CD8-positive, alpha-beta memory T cell (primary cell): ENCODE results near the gene RPP40. TPM values are rescaled to one million over a fixed set of nuclear protein-coding genes. Genes with fewer than 3 reads are reported as not detected.
A peak's percentile ranks its signal among the peaks of the same experiment; 100 is the strongest.
"Not testable (repeated sequence)": the region's sequence is repeated elsewhere in the genome, so short reads cannot be mapped to it uniquely, and the experiment has no call there.

Experiments used
- CTCF ChIA-PET: fragments of 350-600 bp; sonication (Branson Sonifier 250); formaldehyde crosslinking; loops from one replicate; lab custom pipeline; 2021; ENCODE audit warnings: antibody characterized with exemption; lab: Charles Lee
- POLR2A ChIA-PET: fragments of 350-600 bp; sonication (Branson Sonifier 250); formaldehyde crosslinking; loops from one replicate; lab custom pipeline; 2021; ENCODE audit warnings: antibody characterized with exemption; lab: Charles Lee
- DNase-seq, 5 donors: peaks; one replicate each; pipeline versions ENCODE4 v3.0.0 to v3.0.0-alpha.2; 2020 to 2022; ENCODE audit warnings: mixed read lengths in 1 of 5
- H3K27ac ChIP-seq: one replicate; pipeline ENCODE4 v1.7.0; 2013; ENCODE audit warnings: low read depth, mild to moderate bottlenecking, low read length, moderate library complexity
- H3K27me3 ChIP-seq: 2 replicates; pipeline ENCODE4 v1.7.0; 2013; ENCODE audit warnings: low read length, mild to moderate bottlenecking; ENCODE audit not compliant: insufficient read depth, poor library complexity, severe bottlenecking
- H3K36me3 ChIP-seq: 2 replicates; pipeline ENCODE4 v1.7.0; 2013; ENCODE audit warnings: mild to moderate bottlenecking, low read length, moderate library complexity; ENCODE audit not compliant: insufficient read depth
- H3K4me1 ChIP-seq: 2 replicates; pipeline ENCODE4 v1.7.0; 2013; ENCODE audit warnings: mild to moderate bottlenecking, low read length, moderate library complexity; ENCODE audit not compliant: insufficient read depth
- H3K4me3 ChIP-seq: 2 replicates; pipeline ENCODE4 v1.7.0; 2013; ENCODE audit warnings: mild to moderate bottlenecking, low read length
- H3K9me3 ChIP-seq: 2 replicates; pipeline ENCODE4 v1.7.0; 2013; ENCODE audit warnings: mild to moderate bottlenecking, low read length
- H3K27ac Mint-ChIP-seq, 8 donors: one replicate each; pipeline ENCODE4 v1.8.0; 2020 to 2021; ENCODE audit warnings: mixed read lengths in 8 of 8, mild to moderate bottlenecking in 6 of 8, inconsistent platforms in 3 of 8, moderate library complexity in 3 of 8
- H3K27me3 Mint-ChIP-seq, 2 donors: one replicate each; pipeline ENCODE4 v1.8.0; 2020 to 2021; ENCODE audit warnings: mixed read lengths in 2 of 2, mild to moderate bottlenecking in 1 of 2, moderate library complexity in 1 of 2
- H3K36me3 Mint-ChIP-seq, 3 donors: one replicate each; pipeline ENCODE4 v1.8.0; 2020 to 2021; ENCODE audit warnings: mixed read lengths in 3 of 3, inconsistent platforms in 1 of 3, mild to moderate bottlenecking in 1 of 3
- H3K4me1 Mint-ChIP-seq, 3 donors: one replicate each; pipeline ENCODE4 v1.8.0; 2020 to 2021; ENCODE audit warnings: mixed read lengths in 3 of 3, inconsistent platforms in 1 of 3, mild to moderate bottlenecking in 1 of 3
- H3K4me3 Mint-ChIP-seq, 7 donors: one replicate each; pipeline ENCODE4 v1.8.0; 2020 to 2021; ENCODE audit warnings: mixed read lengths in 7 of 7, mild to moderate bottlenecking in 6 of 7, moderate library complexity in 4 of 7, inconsistent platforms in 2 of 7
- H3K9me3 Mint-ChIP-seq, 5 donors: one replicate each; pipeline ENCODE4 v1.8.0; 2020 to 2022; ENCODE audit warnings: mixed read lengths in 5 of 5, mild to moderate bottlenecking in 3 of 5, moderate library complexity in 2 of 5, inconsistent platforms in 1 of 5
- polyA plus RNA-seq: library from polyadenylated mRNA; unstranded; fragments of 300-500 nt; fragmentation: Illumina TruSeq; gene quantifications from one replicate; pipeline ENCODE4 v1.2.3, GENCODE V29; 2021
- total RNA-seq, 2 experiments: library from RNA; stranded (reverse); gene quantifications; one replicate each; pipeline ENCODE4 v1.2.3, GENCODE V29; 2021

Gene RPP40
- total and polyA plus RNA-seq, 3 experiments from 2014 or later, result 11.0 to 23.2 (median 20.6) TPM

DNA sequence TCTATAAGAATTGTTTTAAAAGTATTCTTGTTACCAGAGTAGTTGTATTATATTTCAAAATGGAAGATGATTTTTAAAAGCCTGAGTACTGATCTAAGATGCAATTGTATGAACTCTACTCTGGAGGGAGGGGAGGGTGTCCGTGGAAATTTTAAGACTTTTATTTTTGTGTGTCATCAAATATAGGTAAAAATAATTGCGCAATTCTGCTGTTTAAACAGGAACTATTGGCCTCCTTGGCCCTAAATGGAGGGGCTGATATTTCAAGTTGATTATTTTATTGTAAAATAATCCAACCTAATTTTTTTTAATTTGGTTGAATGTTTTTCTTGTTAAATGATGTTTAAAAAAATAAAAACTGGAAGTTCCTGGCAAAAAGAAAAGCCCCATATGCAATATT lies 38.1 kb upstream of the RPP40 start:
- Mint-ChIP-seq H3K4me3 (no peak overlapping the region), H3K4me1 (no peaks in the 10 kb centered on the region), H3K27me3 (peaks cover 0 to 3% of the 10 kb centered on the region in 2 donors), H3K36me3 (peaks cover 4 to 32% (median 6%) of the 10 kb centered on the region in 3 donors), H3K9me3 (peaks cover 0 to 3% (median 0%) of the 10 kb centered on the region in 5 donors), H3K27ac (peak overlapping the region in 1 of 8 donors; percentile 26)
- DNase-seq, result no peak
- ChIA-PET CTCF (no interaction called here), POLR2A (no interaction called here)
- Histone ChIP-seq H3K36me3 (no peaks in the 10 kb centered on the region), H3K4me1 (no peaks in the 10 kb centered on the region), H3K4me3 (no peak overlapping the region), H3K27me3 (no peaks in the 10 kb centered on the region), H3K27ac (no peak overlapping the region), H3K9me3 (no peaks in the 10 kb centered on the region)

DNA sequence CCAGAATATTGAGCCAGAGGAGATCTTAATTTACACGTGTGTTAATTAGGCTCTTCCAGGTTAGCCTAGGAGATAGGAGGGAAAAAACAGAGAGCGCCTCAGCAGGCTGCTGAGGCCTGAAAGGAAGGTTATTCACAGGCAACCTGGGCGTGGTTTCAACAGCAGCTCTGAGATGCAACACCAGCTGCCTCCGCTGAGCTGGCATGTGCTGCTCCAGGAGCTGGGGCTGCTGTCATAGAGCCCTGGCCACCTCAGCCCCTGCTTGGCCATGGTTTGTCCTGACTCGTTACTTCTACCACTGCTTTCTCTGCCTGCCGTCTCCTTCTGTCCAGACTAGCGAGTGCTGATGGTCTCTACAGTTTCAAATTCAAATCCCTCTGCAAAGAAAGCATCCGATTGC lies 32.4 kb upstream of the RPP40 start:
- Histone ChIP-seq H3K27me3 (no peaks in the 10 kb centered on the region), H3K36me3 (no peaks in the 10 kb centered on the region), H3K4me1 (no peaks in the 10 kb centered on the region), H3K9me3 (no peaks in the 10 kb centered on the region), H3K27ac (no peak overlapping the region), H3K4me3 (no peak overlapping the region)
- H3K4me3 Mint-ChIP-seq, result no peak overlapping the region
- peaks cover 0 to 2% (median 0%) of the 10 kb centered on the region in 3 donors for H3K4me1 Mint-ChIP-seq
- POLR2A ChIA-PET, result no interaction called here
- H3K9me3 Mint-ChIP-seq, result peaks cover 0 to 4% (median 0%) of the 10 kb centered on the region in 5 donors
- peak overlapping the region in 1 of 8 donors; percentile 17 for H3K27ac Mint-ChIP-seq
- H3K27me3 Mint-ChIP-seq, result peaks cover 0 to 2% of the 10 kb centered on the region in 2 donors
- DNase-seq, result no peak
- CTCF ChIA-PET, result no interaction called here
- no peaks in the 10 kb centered on the region for H3K36me3 Mint-ChIP-seq

GRCh38 chr6:5034736-5035135 lies 30.9 kb upstream of the RPP40 start:
- H3K9me3 Mint-ChIP-seq, result peaks cover 0 to 4% (median 0%) of the 10 kb centered on the region in 5 donors
- no peaks in the 10 kb centered on the region for H3K9me3 ChIP-seq
- no peaks in the 10 kb centered on the region for H3K27me3 ChIP-seq
- peaks cover 6 to 7% (median 7%) of the 10 kb centered on the region in 3 donors for H3K4me1 Mint-ChIP-seq
- H3K27ac Mint-ChIP-seq, result peak overlapping the region in 2 of 8 donors; percentile 21 to 79
- H3K4me3 ChIP-seq, result no peak overlapping the region
- no peak overlapping the region for H3K4me3 Mint-ChIP-seq
- ChIA-PET POLR2A (no interaction called here), CTCF (no interaction called here)
- peaks cover 0 to 2% of the 10 kb centered on the region in 2 donors for H3K27me3 Mint-ChIP-seq
- H3K36me3 ChIP-seq, result no peaks in the 10 kb centered on the region
- H3K4me1 ChIP-seq, result no peaks in the 10 kb centered on the region
- DNase-seq, result no peak
- H3K27ac ChIP-seq, result no peak overlapping the region
- H3K36me3 Mint-ChIP-seq, result no peaks in the 10 kb centered on the region

GRCh38 chr6:5034328-5034727 lies 30.5 kb upstream of the RPP40 start:
- Histone ChIP-seq H3K36me3 (no peaks in the 10 kb centered on the region), H3K4me1 (no peaks in the 10 kb centered on the region), H3K9me3 (no peaks in the 10 kb centered on the region), H3K27ac (no peak overlapping the region), H3K4me3 (no peak overlapping the region), H3K27me3 (no peaks in the 10 kb centered on the region)
- peaks cover 6 to 7% (median 7%) of the 10 kb centered on the region in 3 donors for H3K4me1 Mint-ChIP-seq
- peaks cover 0 to 4% (median 0%) of the 10 kb centered on the region in 5 donors for H3K9me3 Mint-ChIP-seq
- no peaks in the 10 kb centered on the region for H3K36me3 Mint-ChIP-seq
- H3K27me3 Mint-ChIP-seq, result peaks cover 0 to 2% of the 10 kb centered on the region in 2 donors
- no peak for DNase-seq
- peak overlapping the region in 3 of 8 donors; percentile 51 to 91 (median 52) for H3K27ac Mint-ChIP-seq
- no peak overlapping the region for H3K4me3 Mint-ChIP-seq
- CTCF ChIA-PET, result no interaction called here
- POLR2A ChIA-PET, result no interaction called here

- H3K4me1 Mint-ChIP-seq, H3K36me3 Mint-ChIP-seq, H3K27me3 ChIP-seq, CTCF ChIA-PET, H3K36me3 ChIP-seq, H3K4me1 ChIP-seq, POLR2A ChIA-PET, DNase-seq, H3K27ac ChIP-seq, H3K4me3 ChIP-seq, H3K27me3 Mint-ChIP-seq, H3K9me3 ChIP-seq, H3K4me3 Mint-ChIP-seq, H3K9me3 Mint-ChIP-seq: not testable (repeated sequence)
- H3K27ac Mint-ChIP-seq, result peak overlapping the region in 1 of 8 donors; percentile 52
Measured at GRCh38 chr6:5033214-5033904, 29.5 kb upstream of the RPP40 start.

DNA sequence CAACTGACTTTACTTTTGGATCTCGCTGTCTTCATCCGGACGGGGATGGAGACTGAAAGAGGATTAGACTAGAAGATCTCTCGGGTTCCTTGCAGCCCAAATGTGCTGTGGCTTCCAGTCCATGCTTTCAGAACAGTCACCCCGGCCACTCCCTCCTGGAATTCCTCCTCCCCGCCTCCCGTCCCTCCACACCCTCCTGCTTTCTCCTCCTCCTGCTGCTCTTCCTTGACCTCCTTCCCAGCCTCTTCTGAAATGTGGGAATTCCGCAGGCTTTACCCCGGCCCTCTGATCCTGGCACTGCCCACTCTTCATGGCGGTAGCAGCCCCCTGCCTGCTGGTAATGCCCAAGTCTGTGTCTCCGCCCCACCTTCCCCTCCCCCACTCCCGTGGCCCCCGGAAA lies 28.9 kb upstream of the RPP40 start:
- H3K4me1 Mint-ChIP-seq, H3K4me3 Mint-ChIP-seq, POLR2A ChIA-PET, DNase-seq, H3K9me3 ChIP-seq, H3K27me3 Mint-ChIP-seq, CTCF ChIA-PET, H3K9me3 Mint-ChIP-seq, H3K4me1 ChIP-seq, H3K27me3 ChIP-seq, H3K27ac ChIP-seq, H3K4me3 ChIP-seq, H3K36me3 Mint-ChIP-seq, H3K36me3 ChIP-seq: not testable (repeated sequence)
- peak overlapping the region in 1 of 8 donors; percentile 88 for H3K27ac Mint-ChIP-seq

DNA sequence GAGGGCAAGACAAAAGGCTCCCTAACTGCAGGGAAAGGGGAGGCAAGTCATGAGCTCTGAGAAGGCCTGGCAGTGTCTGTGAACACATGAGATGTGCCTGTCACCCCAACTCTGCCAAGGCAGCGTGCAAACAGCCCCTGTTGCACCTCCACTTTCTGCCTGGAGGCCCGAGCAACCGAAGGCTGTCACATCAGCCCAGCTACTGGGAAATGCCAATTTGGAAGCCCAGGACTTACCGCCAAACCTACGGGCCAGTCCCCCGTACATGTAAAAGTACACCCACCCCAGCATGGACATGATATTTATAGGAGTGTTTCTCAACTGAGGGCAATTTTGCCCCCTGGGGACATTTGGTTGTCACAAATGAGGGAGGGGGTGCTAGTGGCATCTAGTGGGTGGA lies 27.3 kb upstream of the RPP40 start:
- Mint-ChIP-seq H3K9me3 (peaks cover 0 to 4% (median 0%) of the 10 kb centered on the region in 5 donors), H3K27ac (no peak overlapping the region)

GRCh38 chr6:5030596-5031136 lies 26.8 kb upstream of the RPP40 start:
- Histone ChIP-seq H3K27me3 (no peaks in the 10 kb centered on the region), H3K4me3 (no peak overlapping the region), H3K4me1 (no peaks in the 10 kb centered on the region), H3K9me3 (no peaks in the 10 kb centered on the region), H3K27ac (no peak overlapping the region), H3K36me3 (no peaks in the 10 kb centered on the region)
- ChIA-PET POLR2A (no interaction called here), CTCF (interaction anchor here (0.8 to 2.0 kb wide), 3 partner anchors 9 to 10 kb away, joined by 4 to 6 read pairs (median 6); no protein-coding TSS in a partner anchor)
- Mint-ChIP-seq H3K4me1 (peaks cover 10 to 11% (median 11%) of the 10 kb centered on the region in 3 donors), H3K36me3 (peaks cover 0 to 4% (median 0%) of the 10 kb centered on the region in 3 donors), H3K9me3 (peaks cover 0 to 4% (median 0%) of the 10 kb centered on the region in 5 donors), H3K27ac (no peak overlapping the region), H3K27me3 (peaks cover 4 to 5% of the 10 kb centered on the region in 2 donors), H3K4me3 (no peak overlapping the region)
- DNase-seq, result peak; percentile 38 to 79 (median 52)

More for the DNA sequence above, 27.3 kb upstream of the RPP40 start:
- Histone ChIP-seq H3K4me1 (no peaks in the 10 kb centered on the region), H3K27me3 (no peaks in the 10 kb centered on the region), H3K27ac (no peak overlapping the region), H3K36me3 (no peaks in the 10 kb centered on the region), H3K9me3 (no peaks in the 10 kb centered on the region), H3K4me3 (no peak overlapping the region)
- H3K4me1 Mint-ChIP-seq, result peaks cover 10 to 11% (median 11%) of the 10 kb centered on the region in 3 donors
- ChIA-PET POLR2A (no interaction called here), CTCF (interaction anchor here (2.0 kb wide), 1 partner anchor 10 kb away, joined by 6 read pairs; no protein-coding TSS in a partner anchor)
- H3K36me3 Mint-ChIP-seq, result peaks cover 0 to 4% (median 0%) of the 10 kb centered on the region in 3 donors
- DNase-seq, result no peak
- peaks cover 4 to 5% of the 10 kb centered on the region in 2 donors for H3K27me3 Mint-ChIP-seq
- no peak overlapping the region for H3K4me3 Mint-ChIP-seq
